Fibroblast of lung (primary cell): ENCODE data around the gene PURB.

Experiments used
- CTCF ChIP-seq, 2 donors: IDR thresholded peaks in 1 of 2; conservative IDR thresholded peaks in 1 of 2; 1 replicate in 1 of 2; 2 replicates in 1 of 2; pipeline ENCODE4 v1.5.1; 2011 to 2012; ENCODE audit warnings: low read length in 2 of 2, control low read depth in 1 of 2, inconsistent platforms in 1 of 2, low read depth in 1 of 2, mild to moderate bottlenecking in 1 of 2
- EZH2 ChIP-seq: IDR thresholded peaks from 2 replicates; pipeline ENCODE4 v1.5.1; 2012; ENCODE audit warnings: low read length, control low read depth, mild to moderate bottlenecking; ENCODE audit errors: missing control alignments

- TF ChIP-seq CTCF (conservative IDR thresholded peaks at IDR 0.05 in 1 of 2, IDR thresholded peaks at IDR 0.05 in 1 of 2; ENCODE audit: low read depth in 1 of 2, low read length in 2 of 2) = no peak
- TF ChIP-seq EZH2 = no peak
These were observed 10.1 kb downstream of the PURB start for GRCh38 chr7:44875241-44875640.
